ENCODE data around the gene RAD50.
"Not testable (repeated sequence)": the region's sequence is repeated elsewhere in the genome, so short reads cannot be mapped to it uniquely, and the experiment has no call there.

The RAD50 gene

DNA sequence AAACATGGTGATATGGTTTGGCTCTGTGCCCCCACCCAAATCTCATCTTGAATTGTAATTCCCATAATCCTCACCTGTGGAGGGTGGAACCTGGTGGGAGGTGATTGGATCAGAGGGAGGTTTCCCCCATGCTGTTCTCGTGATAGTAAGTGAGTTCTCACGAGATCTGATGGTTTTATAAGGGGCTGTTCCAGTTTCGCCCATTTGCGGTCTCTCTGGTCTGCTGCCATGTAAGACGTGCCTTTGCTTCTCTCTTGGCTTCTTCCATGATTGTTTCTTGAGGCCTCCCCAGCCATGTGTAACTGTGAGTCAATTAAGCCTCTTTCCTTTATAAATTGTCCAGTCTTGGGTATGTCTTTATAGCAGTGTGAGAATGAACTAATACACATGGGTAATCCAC is 31.9 kb upstream of the RAD50 start:
- not testable (repeated sequence) for H3K27me3 ChIP-seq (ENCODE audit: insufficient read depth, low read length); H4K12ac ChIP-seq (ENCODE audit: low read depth, low read length); H3K4ac ChIP-seq (ENCODE audit: low read depth, low read length); H3K18ac ChIP-seq (ENCODE audit: low read length); H2AFZ ChIP-seq (ENCODE audit: insufficient read depth, low read length, poor library complexity); H3K9ac ChIP-seq (ENCODE audit: low read length); H3K27ac ChIP-seq (ENCODE audit: low read depth, low read length); H2BK12ac ChIP-seq (ENCODE audit: low read length); H3K36me3 ChIP-seq (ENCODE audit: control insufficient read depth in 1 of 2, insufficient read depth in 2 of 2, low read length in 2 of 2); H3K79me2 ChIP-seq (ENCODE audit: control insufficient read depth, insufficient read depth, low read length, poor library complexity); H3K9me3 ChIP-seq (ENCODE audit: insufficient read depth, low read depth, low read length); H4K8ac ChIP-seq (ENCODE audit: low read depth, low read length); H2BK120ac ChIP-seq (ENCODE audit: insufficient read depth, low read length, poor library complexity); H3K4me1 ChIP-seq (ENCODE audit: control insufficient read depth in 1 of 2, insufficient read depth in 2 of 2, low read length in 2 of 2); H3K4me2 ChIP-seq (ENCODE audit: low read length); H3K79me1 ChIP-seq (ENCODE audit: low read length); H3K14ac ChIP-seq (ENCODE audit: low read length); H2AK5ac ChIP-seq (ENCODE audit: low read length); H4K91ac ChIP-seq (ENCODE audit: low read depth, low read length); H2BK5ac ChIP-seq (ENCODE audit: low read depth, low read length, poor library complexity); H3K23ac ChIP-seq (ENCODE audit: low read length); DNase-seq; H3K4me3 ChIP-seq (ENCODE audit: low read depth, low read length)
- WGBS (ENCODE audit: extremely low coverage, insufficient coverage, insufficient read length) = no CpG with 5 or more reads among the region's 5 CpGs

- H3K9ac ChIP-seq (ENCODE audit: low read length) = no peak overlapping the region
Measured at GRCh38 chr5:132525299-132525724, 31.5 kb upstream of the RAD50 start.

DNA sequence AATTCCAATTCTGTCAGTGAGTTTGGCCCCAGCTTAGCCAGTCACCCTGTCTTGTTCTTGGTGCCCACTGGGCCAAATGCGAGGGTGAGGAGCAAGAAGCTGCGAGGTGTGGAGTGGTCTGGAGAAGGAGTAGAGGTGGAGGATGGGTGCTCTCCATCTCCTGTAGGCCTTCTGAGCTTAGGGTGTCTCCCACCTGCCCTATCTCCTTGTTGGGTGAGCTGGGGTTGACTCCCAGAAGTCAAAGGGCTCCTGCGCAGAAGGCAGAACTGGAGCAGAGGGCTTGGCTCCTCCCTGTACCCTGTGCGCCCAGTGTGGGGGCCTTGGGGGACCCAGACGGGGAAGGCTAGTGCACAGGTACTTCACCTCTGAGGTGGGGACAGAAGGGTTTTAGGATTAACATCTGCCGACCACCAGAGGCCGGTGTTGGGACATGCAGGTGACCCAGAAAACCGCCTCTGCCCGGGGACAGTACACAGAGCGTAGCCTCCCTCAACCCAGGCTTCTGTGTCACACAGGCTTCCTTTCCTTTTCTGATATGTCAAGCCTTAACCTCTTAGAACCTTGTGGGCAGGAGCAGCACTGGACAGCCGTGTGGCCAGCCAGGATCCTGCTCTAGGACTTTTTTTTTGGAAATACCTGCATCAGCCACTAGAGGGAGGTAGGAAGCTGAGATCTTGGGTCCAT is 30.3 kb upstream of the RAD50 start:
- H2AFZ ChIP-seq (ENCODE audit: insufficient read depth, low read length, poor library complexity) = peak overlapping the region; percentile 20
- no peaks in the 10 kb centered on the region for H3K36me3 ChIP-seq (ENCODE audit: control insufficient read depth in 1 of 2, insufficient read depth in 2 of 2, low read length in 2 of 2)
- DNase-seq = peak; percentile 41 to 89
- no peak overlapping the region for H3K9ac ChIP-seq (ENCODE audit: low read length)
- no peak overlapping the region for H4K8ac ChIP-seq (ENCODE audit: low read depth, low read length)
- H3K4me3 ChIP-seq (ENCODE audit: low read depth, low read length) = no peak overlapping the region
- no peak overlapping the region for H4K12ac ChIP-seq (ENCODE audit: low read depth, low read length)
- no peak overlapping the region for H2BK5ac ChIP-seq (ENCODE audit: low read depth, low read length, poor library complexity)
- no CpG with 5 or more reads among the region's 11 CpGs for WGBS (ENCODE audit: extremely low coverage, insufficient coverage, insufficient read length)
- H3K4ac ChIP-seq (ENCODE audit: low read depth, low read length) = no peak overlapping the region
- H3K4me2 ChIP-seq (ENCODE audit: low read length) = peak overlapping the region; percentile 61
- no peak overlapping the region for H3K27ac ChIP-seq (ENCODE audit: low read depth, low read length)
- H2AK5ac ChIP-seq (ENCODE audit: low read length) = no peak overlapping the region
- no peaks in the 10 kb centered on the region for H3K4me1 ChIP-seq (ENCODE audit: control insufficient read depth in 1 of 2, insufficient read depth in 2 of 2, low read length in 2 of 2)
- no peaks in the 10 kb centered on the region for H3K27me3 ChIP-seq (ENCODE audit: insufficient read depth, low read length)
- no peak overlapping the region for H3K18ac ChIP-seq (ENCODE audit: low read length)
- no peaks in the 10 kb centered on the region for H3K9me3 ChIP-seq (ENCODE audit: insufficient read depth, low read depth, low read length)
- H3K14ac ChIP-seq (ENCODE audit: low read length) = no peak overlapping the region
- peak overlapping the region; percentile 20 for H2BK12ac ChIP-seq (ENCODE audit: low read length)
- no peak overlapping the region for H3K23ac ChIP-seq (ENCODE audit: low read length)
- H4K91ac ChIP-seq (ENCODE audit: low read depth, low read length) = no peak overlapping the region
- H3K79me2 ChIP-seq (ENCODE audit: control insufficient read depth, insufficient read depth, low read length, poor library complexity) = no peaks in the 10 kb centered on the region
- H2BK120ac ChIP-seq (ENCODE audit: insufficient read depth, low read length, poor library complexity) = no peak overlapping the region
- no peaks in the 10 kb centered on the region for H3K79me1 ChIP-seq (ENCODE audit: low read length)

More at GRCh38 chr5:132525299-132525724, 31.5 kb upstream of the RAD50 start:
- no peaks in the 10 kb centered on the region for H3K27me3 ChIP-seq (ENCODE audit: insufficient read depth, low read length)
- H3K79me2 ChIP-seq (ENCODE audit: control insufficient read depth, insufficient read depth, low read length, poor library complexity) = no peaks in the 10 kb centered on the region
- H2BK120ac ChIP-seq (ENCODE audit: insufficient read depth, low read length, poor library complexity) = no peak overlapping the region
- no peak overlapping the region for H3K4me3 ChIP-seq (ENCODE audit: low read depth, low read length)
- no peak overlapping the region for H3K23ac ChIP-seq (ENCODE audit: low read length)
- no peak overlapping the region for H2AFZ ChIP-seq (ENCODE audit: insufficient read depth, low read length, poor library complexity)
- H2AK5ac ChIP-seq (ENCODE audit: low read length) = no peak overlapping the region
- no peaks in the 10 kb centered on the region for H3K9me3 ChIP-seq (ENCODE audit: insufficient read depth, low read depth, low read length)
- H3K18ac ChIP-seq (ENCODE audit: low read length) = no peak overlapping the region
- no peak for DNase-seq
- H3K14ac ChIP-seq (ENCODE audit: low read length) = no peak overlapping the region
- no peaks in the 10 kb centered on the region for H3K36me3 ChIP-seq (ENCODE audit: control insufficient read depth in 1 of 2, insufficient read depth in 2 of 2, low read length in 2 of 2)
- no peak overlapping the region for H3K4ac ChIP-seq (ENCODE audit: low read depth, low read length)
- H4K91ac ChIP-seq (ENCODE audit: low read depth, low read length) = no peak overlapping the region
- no peak overlapping the region for H3K4me2 ChIP-seq (ENCODE audit: low read length)
- H4K12ac ChIP-seq (ENCODE audit: low read depth, low read length) = no peak overlapping the region
- no peak overlapping the region for H4K8ac ChIP-seq (ENCODE audit: low read depth, low read length)
- no peaks in the 10 kb centered on the region for H3K79me1 ChIP-seq (ENCODE audit: low read length)
- no peak overlapping the region for H2BK5ac ChIP-seq (ENCODE audit: low read depth, low read length, poor library complexity)
- H2BK12ac ChIP-seq (ENCODE audit: low read length) = no peak overlapping the region
- H3K4me1 ChIP-seq (ENCODE audit: control insufficient read depth in 1 of 2, insufficient read depth in 2 of 2, low read length in 2 of 2) = no peaks in the 10 kb centered on the region
- H3K27ac ChIP-seq (ENCODE audit: low read depth, low read length) = no peak overlapping the region

DNA sequence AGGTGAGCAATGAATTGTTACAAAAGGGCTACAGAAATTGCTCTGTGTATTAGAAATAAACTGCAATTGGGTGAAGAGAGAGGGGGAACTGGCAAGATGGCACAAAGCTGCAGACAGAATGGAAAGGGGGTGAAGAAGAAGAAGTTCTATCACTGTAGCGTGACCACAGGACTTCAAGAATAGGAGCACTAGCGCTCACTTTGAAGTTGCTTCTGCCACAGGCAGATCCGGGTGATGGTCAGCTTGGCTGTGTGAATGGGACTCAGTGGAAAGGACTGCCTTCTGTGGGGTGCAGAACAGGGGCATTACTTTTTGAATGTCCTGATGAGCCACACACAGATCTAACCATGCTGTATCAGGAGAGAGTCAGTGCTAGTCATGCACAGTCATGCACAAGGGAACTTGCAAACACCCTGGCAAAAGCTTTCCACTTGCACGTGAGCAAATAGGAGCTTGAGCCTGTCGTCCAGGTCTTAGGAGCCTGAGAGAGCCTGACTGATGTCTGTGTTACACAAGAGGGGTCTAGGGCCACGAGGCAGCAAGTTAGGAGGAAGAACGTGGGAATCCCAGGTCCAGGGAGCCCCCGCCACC is 29.7 kb upstream of the RAD50 start:
- Histone ChIP-seq H3K27ac (ENCODE audit: low read depth, low read length) (no peak overlapping the region), H3K23ac (ENCODE audit: low read length) (no peak overlapping the region), H3K4me1 (ENCODE audit: control insufficient read depth in 1 of 2, insufficient read depth in 2 of 2, low read length in 2 of 2) (no peaks in the 10 kb centered on the region), H4K91ac (ENCODE audit: low read depth, low read length) (no peak overlapping the region), H2BK12ac (ENCODE audit: low read length) (no peak overlapping the region), H3K79me2 (ENCODE audit: control insufficient read depth, insufficient read depth, low read length, poor library complexity) (no peaks in the 10 kb centered on the region), H2BK5ac (ENCODE audit: low read depth, low read length, poor library complexity) (no peak overlapping the region), H3K18ac (ENCODE audit: low read length) (no peak overlapping the region), H2AK5ac (ENCODE audit: low read length) (no peak overlapping the region), H3K4ac (ENCODE audit: low read depth, low read length) (no peak overlapping the region), H3K27me3 (ENCODE audit: insufficient read depth, low read length) (no peaks in the 10 kb centered on the region), H2BK120ac (ENCODE audit: insufficient read depth, low read length, poor library complexity) (no peak overlapping the region), H3K4me2 (ENCODE audit: low read length) (no peak overlapping the region), H3K36me3 (ENCODE audit: control insufficient read depth in 1 of 2, insufficient read depth in 2 of 2, low read length in 2 of 2) (no peaks in the 10 kb centered on the region), H3K79me1 (ENCODE audit: low read length) (no peaks in the 10 kb centered on the region), H3K4me3 (ENCODE audit: low read depth, low read length) (no peak overlapping the region), H3K14ac (ENCODE audit: low read length) (no peak overlapping the region), H2AFZ (ENCODE audit: insufficient read depth, low read length, poor library complexity) (no peak overlapping the region), H3K9me3 (ENCODE audit: insufficient read depth, low read depth, low read length) (no peaks in the 10 kb centered on the region), H3K9ac (ENCODE audit: low read length) (no peak overlapping the region), H4K12ac (ENCODE audit: low read depth, low read length) (no peak overlapping the region), H4K8ac (ENCODE audit: low read depth, low read length) (no peak overlapping the region)
- no peak for DNase-seq
- no CpG with 5 or more reads among the region's 8 CpGs for WGBS (ENCODE audit: extremely low coverage, insufficient coverage, insufficient read length)
